ENCODE measurements around the gene LRP1B.

Gene LRP1B

GRCh38 chr2:141943918-141944317 is 186.9 kb downstream of the LRP1B start:
- no peak for DNase-seq

- no peak for DNase-seq
These were observed 188.6 kb downstream of the LRP1B start for GRCh38 chr2:141942006-141942789.

- DNase-seq = no peak
These were observed 189.6 kb downstream of the LRP1B start for GRCh38 chr2:141941210-141941714.

GRCh38 chr2:141940709-141941108 is 190.1 kb downstream of the LRP1B start:
- no peak for DNase-seq

- no peak for DNase-seq
These were observed 197.6 kb downstream of the LRP1B start for GRCh38 chr2:141933226-141933625.

GRCh38 chr2:141932261-141932660 is 198.6 kb downstream of the LRP1B start:
- no peak for DNase-seq

- DNase-seq = no peak
These were observed 199.0 kb downstream of the LRP1B start for GRCh38 chr2:141931797-141932196.

- no peak for DNase-seq
These were observed 200.0 kb downstream of the LRP1B start for GRCh38 chr2:141930803-141931202.

GRCh38 chr2:141929331-141930252 is 201.2 kb downstream of the LRP1B start:
- DNase-seq = no peak

GRCh38 chr2:141928476-141928875 is 202.3 kb downstream of the LRP1B start:
- DNase-seq = no peak

- DNase-seq = no peak
These were observed 203.3 kb downstream of the LRP1B start for GRCh38 chr2:141927536-141927935.

GRCh38 chr2:141925511-141925910 is 205.3 kb downstream of the LRP1B start:
- no peak for DNase-seq

GRCh38 chr2:141923657-141924056 is 207.2 kb downstream of the LRP1B start:
- DNase-seq = no peak

- DNase-seq = no peak
These were observed 219.2 kb downstream of the LRP1B start for GRCh38 chr2:141911485-141912066.

- DNase-seq = no peak
These were observed 224.1 kb downstream of the LRP1B start for GRCh38 chr2:141906678-141907077.

- DNase-seq = no peak
These were observed 230.0 kb downstream of the LRP1B start for GRCh38 chr2:141900826-141901225.

- DNase-seq = no peak
These were observed 231.1 kb downstream of the LRP1B start for GRCh38 chr2:141899740-141900139.

GRCh38 chr2:141889788-141890187 is 241.0 kb downstream of the LRP1B start:
- DNase-seq = no peak

GRCh38 chr2:141888987-141889555 is 241.7 kb downstream of the LRP1B start:
- no peak for DNase-seq

GRCh38 chr2:141887363-141887762 is 243.5 kb downstream of the LRP1B start:
- no peak for DNase-seq

- no peak for DNase-seq
These were observed 252.8 kb downstream of the LRP1B start for GRCh38 chr2:141878016-141878415.

GRCh38 chr2:141871913-141872634 is 258.7 kb downstream of the LRP1B start:
- no peak for DNase-seq
